Measurements from ENCODE around the gene HOXB2. TPM values are rescaled to one million over a fixed set of nuclear protein-coding genes. Genes with fewer than 3 reads are reported as not detected.

HOXB2 gene
- total RNA-seq, 2 experiments from 2014 or later, result not detected

DNA sequence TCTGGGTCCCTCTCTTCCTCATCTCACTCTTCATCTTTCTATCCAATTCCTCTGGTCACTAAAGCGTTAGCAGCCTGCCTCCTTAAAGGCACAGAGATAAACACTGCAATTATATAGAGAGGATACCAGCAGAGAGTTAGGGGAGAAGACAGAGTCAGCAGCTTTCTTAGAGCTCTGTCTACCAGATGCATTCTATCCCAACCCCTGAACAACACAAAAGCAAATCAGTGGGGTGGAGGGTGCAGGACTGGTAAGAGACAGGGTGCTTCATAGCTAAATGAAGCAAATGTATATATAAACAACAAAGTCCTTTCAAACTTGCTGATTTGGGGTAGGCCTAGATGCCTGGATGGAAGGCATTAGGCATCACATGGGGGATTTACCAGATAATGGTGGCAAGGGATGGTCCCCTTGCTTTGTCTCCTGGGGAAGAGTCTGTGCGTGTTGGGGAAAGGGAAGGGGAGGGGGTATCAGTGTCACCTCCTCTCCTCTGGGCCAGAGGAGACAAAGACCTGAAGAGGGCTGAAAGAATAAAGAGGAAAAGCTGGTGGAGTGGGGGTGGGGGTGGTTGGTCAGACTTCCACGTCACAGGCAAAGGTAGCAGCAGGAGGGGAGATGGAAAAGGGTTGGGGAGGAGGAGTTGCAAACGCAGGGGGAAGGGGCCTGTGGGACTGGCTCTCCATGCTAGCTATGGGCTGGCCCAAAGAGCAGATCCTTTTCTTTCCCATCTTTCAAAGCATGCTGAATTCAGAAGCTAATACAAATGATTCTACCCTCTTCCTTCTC lies 21.2 kb upstream of the HOXB2 start:
- Histone ChIP-seq H3K4me3 (ENCODE audit: low read depth, low read length, poor library complexity, severe bottlenecking) (no peak overlapping the region), H3K4me1 (ENCODE audit: insufficient read depth, low read length, poor library complexity, severe bottlenecking) (no peaks in the 10 kb centered on the region), H3K27ac (ENCODE audit: low read depth, low read length, poor library complexity, severe bottlenecking) (no peak overlapping the region), H2AFZ (ENCODE audit: low read length) (no peak overlapping the region), H4K20me1 (ENCODE audit: insufficient read depth, low read length) (no peaks in the 10 kb centered on the region), H3K36me3 (ENCODE audit: insufficient read depth, low read length) (no peaks in the 10 kb centered on the region), H3K4me2 (ENCODE audit: low read length) (no peak overlapping the region), H3K9me2 (ENCODE audit: insufficient read depth, low read length) (no peaks in the 10 kb centered on the region), H3K9me3 (ENCODE audit: low read length) (no peaks in the 10 kb centered on the region), H3K79me2 (ENCODE audit: insufficient read depth, low read depth, low read length) (no peaks in the 10 kb centered on the region)
- TF ChIP-seq CTCF (conservative IDR thresholded peaks at IDR 0.05; ENCODE audit: low read length), result no peak
- TF ChIP-seq EZH2phosphoT487 (IDR thresholded peaks at IDR 0.05; ENCODE audit: borderline replicate concordance, low read depth, low read length), result no peak
- BruUV-seq (replicated peaks), result no TSS peak
- CTCF ChIA-PET (ENCODE audit: unreplicated experiment), result no interaction called here
- POLR2A ChIA-PET, result no interaction called here
- intact Hi-C loops (cut with micrococcal nuclease; ENCODE audit: unreplicated experiment), result no loop called here
- DNase-seq (ENCODE audit: low spot score), result no peak

DNA sequence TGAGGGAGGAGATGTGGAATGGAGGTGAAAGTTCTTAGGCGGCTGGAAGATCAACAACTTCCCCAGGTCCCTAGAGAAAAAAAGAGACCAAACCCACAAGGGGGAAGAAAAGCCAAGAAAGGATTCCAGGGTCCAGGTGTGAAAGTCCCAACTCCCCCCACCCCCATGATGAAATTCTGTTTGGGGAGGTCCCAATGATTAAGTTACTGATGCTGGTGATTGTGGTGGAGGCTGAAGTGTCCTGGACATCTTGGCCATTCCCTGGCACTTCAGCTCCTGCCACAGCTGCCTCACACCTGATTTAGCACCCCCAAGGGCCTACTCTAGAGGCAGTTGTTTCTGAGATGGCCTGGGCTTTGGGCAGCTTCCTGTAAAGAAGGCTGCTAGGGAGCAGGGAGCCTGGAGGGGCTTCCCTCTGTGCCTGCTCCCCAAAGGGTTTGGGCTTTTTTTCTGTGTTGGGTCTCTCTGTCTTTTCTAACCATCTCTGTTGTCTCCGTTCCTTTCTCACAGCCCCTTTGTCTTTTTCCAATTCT lies 20.2 kb upstream of the HOXB2 start:
- DNase-seq (ENCODE audit: low spot score), result no peak
- no TSS peak for BruUV-seq (replicated peaks)
- H3K4me2 ChIP-seq (ENCODE audit: low read length), result no peak overlapping the region
- TF ChIP-seq CTCF (conservative IDR thresholded peaks at IDR 0.05; ENCODE audit: low read length) (no peak), EZH2phosphoT487 (IDR thresholded peaks at IDR 0.05; ENCODE audit: borderline replicate concordance, low read depth, low read length) (no peak)
- H3K36me3 ChIP-seq (ENCODE audit: insufficient read depth, low read length), result no peaks in the 10 kb centered on the region
- ChIA-PET CTCF (ENCODE audit: unreplicated experiment) (no interaction called here), POLR2A (no interaction called here)
- no peak overlapping the region for H3K4me3 ChIP-seq (ENCODE audit: low read depth, low read length, poor library complexity, severe bottlenecking)
- no peaks in the 10 kb centered on the region for H3K9me3 ChIP-seq (ENCODE audit: low read length)
- no peaks in the 10 kb centered on the region for H3K4me1 ChIP-seq (ENCODE audit: insufficient read depth, low read length, poor library complexity, severe bottlenecking)
- no peaks in the 10 kb centered on the region for H4K20me1 ChIP-seq (ENCODE audit: insufficient read depth, low read length)
- no peaks in the 10 kb centered on the region for H3K9me2 ChIP-seq (ENCODE audit: insufficient read depth, low read length)
- H3K79me2 ChIP-seq (ENCODE audit: insufficient read depth, low read depth, low read length), result no peaks in the 10 kb centered on the region
- H3K27ac ChIP-seq (ENCODE audit: low read depth, low read length, poor library complexity, severe bottlenecking), result no peak overlapping the region
- intact Hi-C loops (cut with micrococcal nuclease; ENCODE audit: unreplicated experiment), result no loop called here
- H2AFZ ChIP-seq (ENCODE audit: low read length), result no peak overlapping the region
